Activated gamma-delta T cell treated with anti-CD3 and anti-CD28 coated beads, Interleukin-2, amount 50 U/mL, for 16 hours (primary cell): ENCODE data around the gene USP34.

ENCODE experiments used
- DNase-seq: peaks from one replicate; pipeline ENCODE4 v3.0.0-alpha.2; 2020; ENCODE audit warnings: low read depth

USP34 gene

GRCh38 chr2:61291851-61292575, 178.9 kb downstream of the USP34 start:
- DNase-seq, result no peak

GRCh38 chr2:61288070-61288841, 182.6 kb downstream of the USP34 start:
- DNase-seq, result no peak

GRCh38 chr2:61287254-61287653, 183.6 kb downstream of the USP34 start:
- DNase-seq, result no peak

DNA sequence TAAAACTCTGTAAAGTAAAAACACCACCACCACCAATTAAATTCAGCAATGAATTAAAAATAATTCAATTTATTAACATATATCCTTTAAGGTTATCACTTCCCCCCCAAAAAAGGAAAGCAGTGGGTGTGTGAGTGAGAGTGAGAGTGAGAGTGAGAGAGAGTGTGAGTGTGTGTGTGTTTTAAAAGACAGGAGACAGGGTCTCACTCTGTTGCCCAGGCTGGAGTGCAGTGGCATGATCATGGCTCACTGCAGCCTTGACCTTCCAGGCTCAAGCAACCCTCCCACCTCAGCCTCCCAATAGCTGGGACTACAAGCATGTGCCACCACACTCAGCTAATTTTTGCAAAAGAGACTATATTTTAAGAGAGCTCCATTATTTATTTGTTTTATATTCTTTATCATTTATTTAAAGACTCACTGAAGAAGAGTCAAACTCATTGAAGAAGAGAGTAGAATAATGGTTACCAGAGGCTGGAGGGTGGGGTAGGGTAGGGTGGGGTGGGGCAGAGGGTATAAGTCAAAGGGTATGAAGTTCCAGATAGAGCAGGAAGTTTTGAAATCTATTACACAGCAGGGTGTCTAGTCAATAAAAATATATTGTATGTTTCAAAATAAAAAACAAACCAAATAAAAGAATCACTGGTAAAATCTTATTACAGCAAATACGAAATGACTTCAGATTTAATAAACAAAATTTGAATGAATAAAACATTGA, 187.3 kb downstream of the USP34 start:
- DNase-seq, result no peak

DNA sequence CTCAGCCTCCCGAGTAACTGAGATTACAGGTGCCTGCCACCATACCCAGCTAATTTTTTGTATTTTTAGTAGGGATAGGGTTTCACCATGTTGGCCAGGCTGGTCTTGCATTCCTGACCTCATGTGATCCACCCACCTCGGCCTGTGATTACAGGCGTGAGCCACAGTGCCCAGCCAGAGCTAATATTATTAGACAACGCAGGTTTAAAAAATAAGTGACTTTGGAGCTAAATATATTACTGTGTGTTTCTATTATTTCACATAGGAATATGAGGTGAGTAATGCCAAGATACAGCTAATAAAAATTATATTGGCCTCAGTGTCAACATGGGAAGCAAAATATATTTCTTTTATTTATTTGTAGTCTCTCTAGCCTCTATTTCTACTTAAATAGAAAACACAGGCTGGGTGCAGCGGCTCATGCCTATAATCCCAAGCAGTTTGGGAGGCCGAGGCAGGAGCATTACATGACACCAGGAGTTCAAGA, 188.7 kb downstream of the USP34 start:
- DNase-seq, result no peak

DNA sequence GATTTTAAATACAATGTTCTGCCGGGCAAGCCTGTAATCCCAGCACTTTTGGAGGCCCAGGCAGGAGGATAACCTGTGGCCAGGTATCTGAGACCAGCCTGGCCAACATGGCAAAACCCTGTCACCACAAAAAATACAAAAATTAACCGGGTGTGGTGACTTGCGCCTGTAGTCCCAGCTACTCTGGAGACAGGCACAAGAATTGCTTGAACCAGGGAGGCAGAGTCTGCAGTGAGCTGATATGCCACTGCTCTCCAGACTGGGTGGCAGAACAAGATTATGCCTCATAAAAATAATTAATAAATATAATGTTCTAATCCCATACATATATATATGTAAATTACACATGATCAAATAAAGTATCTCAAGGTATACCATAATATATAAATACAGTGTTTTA, 189.6 kb downstream of the USP34 start:
- no peak for DNase-seq

DNA sequence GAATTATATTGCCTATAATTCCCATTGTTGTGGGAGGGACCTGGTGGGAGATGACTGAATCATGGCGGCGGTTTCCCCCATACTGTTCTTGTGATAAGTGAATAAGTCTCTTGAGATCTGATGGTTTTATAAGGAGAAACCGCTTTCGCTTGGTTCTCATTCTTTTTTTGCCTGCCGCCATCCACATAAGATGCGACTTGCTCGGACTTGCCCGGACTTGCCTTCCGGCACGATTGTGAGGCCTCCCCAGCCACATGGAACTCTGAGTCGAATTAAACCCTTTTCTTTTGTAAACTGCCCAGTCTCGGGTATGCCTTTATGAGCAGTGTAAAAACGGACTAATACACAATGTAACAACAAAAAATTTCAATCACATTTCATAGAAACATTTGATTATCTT, 193.1 kb downstream of the USP34 start:
- no peak for DNase-seq

DNA sequence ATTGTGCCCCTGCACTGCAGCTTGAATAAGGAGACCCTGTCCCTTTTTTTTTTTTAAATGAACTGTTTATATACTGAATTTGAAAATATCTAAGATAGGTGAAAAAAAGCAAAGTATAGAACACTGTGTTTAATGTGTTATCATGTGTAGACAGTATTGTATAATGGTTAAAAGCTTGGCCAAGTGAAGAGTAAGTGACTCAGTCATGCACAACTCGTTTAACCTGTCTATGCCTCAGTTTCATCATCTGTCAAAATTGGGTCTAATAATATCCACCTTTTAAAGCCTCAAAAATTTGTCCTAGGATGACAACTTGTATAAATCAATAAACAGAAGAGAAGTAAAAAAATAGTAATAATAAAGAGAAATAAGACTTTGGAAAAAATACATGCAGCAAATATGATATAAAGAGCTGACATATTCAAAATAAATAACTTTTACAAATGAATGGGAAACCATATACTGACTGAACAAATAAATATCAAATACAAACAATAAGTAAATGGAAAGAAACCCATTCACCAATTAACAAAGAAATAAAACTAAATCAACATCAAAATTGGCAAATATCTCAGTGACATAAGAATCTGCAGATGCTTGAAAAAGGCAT, 195.2 kb downstream of the USP34 start:
- no peak for DNase-seq

- no peak for DNase-seq
Observed at GRCh38 chr2:61272421-61273070, 198.3 kb downstream of the USP34 start.

DNA sequence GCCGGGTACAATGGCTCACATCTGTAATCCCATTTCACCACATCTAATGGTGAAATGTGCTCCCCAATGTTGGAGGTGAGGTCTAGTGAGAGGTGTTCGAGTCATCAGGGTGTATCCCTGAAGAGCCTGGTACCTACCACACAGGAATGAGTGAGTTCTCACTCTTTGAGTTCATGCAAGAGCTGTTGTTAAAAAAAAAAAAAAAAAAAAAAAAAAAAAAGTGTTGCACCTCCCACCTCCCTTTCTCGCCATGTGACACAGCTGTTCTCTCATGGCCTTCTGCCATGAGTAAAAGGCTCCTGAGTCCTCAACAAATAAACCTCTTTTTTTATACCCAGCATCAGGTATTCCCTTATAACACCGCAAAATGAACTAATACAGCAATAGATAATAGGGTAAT, 202.6 kb downstream of the USP34 start:
- no peak for DNase-seq

DNA sequence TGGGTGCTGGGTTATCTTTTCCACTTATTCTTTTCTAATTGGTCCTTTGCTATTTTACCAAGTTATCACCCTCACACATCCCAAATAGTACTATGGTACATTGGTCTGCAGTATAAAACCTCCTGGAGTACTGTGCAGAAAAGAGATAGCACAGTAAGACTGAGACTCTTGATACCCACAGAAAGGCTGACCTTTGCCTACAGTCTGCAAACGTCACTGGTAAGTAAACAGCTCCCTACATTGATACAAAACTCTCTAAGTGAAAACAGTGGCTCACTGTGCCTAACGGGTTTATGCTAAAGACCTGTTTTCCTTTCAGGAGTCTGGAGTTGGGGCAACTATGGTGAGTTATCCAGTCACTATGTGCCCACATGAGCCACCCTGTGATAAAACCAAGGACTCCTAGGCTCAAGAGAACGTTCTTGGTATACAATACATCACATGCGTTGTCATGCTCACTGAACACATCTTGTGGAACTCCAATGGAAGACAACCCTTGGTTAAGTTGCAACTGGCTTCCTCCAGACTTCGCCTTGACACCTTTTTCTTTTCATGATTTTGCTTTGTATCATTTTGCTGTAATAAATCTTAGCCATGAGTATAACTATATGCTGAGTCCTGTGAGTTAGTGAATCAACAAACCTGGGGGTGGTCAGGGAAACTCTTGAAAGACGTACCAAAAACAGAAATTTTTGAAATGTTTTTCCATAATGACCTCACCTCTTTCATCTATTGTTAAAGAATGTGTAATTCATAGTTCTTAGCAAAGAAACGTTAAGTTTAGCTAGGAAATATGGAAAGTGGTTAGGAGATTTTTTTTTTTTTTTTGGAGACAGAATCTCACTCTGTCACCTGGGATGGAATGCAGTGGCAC, 204.0 kb downstream of the USP34 start:
- DNase-seq, result no peak

DNA sequence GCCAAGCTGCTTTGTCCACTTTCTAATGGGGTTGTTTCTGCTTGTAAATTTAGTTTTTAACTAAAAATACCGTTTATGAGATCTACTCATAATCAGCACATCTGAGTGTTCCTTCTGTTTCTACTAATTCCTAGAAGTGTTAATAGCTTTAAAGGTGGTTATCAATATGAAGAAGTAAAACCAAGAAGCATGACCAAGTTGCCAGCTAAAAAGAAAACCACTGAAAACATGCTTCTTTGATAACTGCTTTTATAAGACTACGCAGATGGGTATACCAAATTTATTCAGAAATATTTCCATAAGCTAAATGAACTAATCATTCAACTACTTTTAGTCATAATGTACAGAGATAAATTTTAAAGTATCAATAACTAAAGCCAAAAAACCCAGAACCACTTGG, 207.1 kb downstream of the USP34 start:
- DNase-seq, result no peak

DNA sequence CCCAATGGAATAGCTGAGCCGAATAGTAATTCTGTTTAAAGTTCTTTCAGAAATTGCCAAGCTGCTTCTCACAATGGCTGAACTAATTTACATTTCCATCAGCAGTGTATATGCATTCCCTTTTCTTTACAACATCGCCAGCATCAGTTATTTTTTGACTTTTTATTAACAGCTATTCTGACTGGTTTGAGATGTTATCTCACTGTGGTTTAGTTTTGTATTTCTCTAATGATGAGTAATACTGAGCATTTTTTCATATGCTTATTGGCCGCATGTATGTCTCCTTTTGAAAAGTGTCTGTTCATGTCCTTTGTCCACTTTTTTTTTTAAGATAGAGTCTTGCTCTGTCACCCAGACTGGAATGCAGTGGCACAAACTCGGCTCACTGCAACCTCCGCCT, 208.2 kb downstream of the USP34 start:
- DNase-seq, result no peak

DNA sequence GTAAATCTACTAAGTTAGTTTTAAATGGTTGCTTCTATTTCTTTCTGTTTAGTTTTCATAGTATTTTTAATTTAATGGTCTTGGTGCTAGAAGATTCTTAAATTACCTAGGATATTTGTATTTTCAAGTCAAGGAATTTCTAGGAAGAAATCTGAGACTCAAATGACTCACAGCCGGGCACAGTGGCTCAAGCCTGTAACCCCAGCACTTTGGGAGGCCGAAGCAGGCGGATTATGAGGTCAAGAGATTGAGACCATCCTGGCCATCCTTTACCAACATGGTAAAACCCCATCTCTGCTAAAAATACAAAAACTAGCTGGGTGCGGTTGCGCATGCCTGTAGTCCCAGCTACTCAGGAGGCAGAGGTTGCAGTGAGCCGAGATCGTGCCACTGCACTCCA, 213.4 kb downstream of the USP34 start:
- DNase-seq, result no peak

DNA sequence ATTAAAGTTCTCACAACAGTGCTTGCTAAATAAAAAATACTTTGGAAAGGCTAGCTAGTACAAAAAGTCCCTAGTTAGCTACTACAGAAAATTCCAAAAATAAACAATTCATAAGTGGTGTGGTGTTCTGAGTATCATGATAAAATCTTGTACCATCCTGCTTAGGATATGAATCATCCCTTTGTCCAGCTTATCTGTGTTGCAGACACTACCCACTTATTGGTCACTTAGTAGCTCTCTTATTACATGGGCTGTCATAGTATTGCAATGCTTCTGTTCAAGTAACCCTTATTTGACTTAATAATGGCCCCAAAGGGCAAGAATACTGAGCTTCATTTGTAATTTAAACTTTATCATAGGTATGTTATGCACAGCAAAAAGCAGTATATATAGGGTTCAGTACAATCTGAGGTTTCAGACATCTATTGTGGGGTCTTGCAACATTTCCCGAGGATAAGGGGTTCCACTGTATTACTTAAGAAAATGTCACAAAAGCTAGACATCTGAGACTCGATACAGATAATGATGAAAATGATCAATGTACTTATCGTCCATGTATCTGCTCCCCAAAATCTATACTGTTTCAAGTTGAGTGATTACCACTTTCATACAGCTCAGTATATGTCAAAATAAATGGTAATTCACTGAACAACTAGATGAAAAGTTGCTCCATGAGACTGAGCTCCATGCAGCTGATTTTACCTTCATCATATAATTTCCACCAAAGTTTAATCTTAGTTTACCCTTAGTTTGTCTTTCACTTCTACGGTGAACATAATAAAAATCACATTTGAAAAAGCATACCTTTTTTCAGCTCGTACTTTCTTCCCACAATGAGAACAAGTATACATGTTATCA, 215.1 kb downstream of the USP34 start:
- DNase-seq, result no peak

GRCh38 chr2:61254536-61254935, 216.4 kb downstream of the USP34 start:
- DNase-seq, result no peak

DNA sequence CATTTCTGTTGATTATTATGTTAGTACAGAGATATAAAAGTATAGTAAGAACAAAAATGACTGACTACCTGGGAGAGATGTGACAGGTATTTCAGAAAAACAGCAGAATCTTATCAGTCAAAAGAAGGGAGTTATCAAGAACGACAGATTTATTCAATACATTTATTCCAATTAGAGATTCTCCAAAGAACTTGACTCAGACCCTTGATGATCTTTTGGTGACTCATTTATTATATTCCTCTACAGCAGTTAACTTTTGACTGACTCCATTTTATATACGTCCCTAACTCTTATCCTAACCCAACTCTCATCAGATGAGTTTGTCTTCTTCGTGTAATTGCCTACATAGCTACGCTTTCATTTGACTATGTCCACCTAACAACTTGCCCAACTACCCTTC, 217.8 kb downstream of the USP34 start:
- DNase-seq, result no peak

- no peak for DNase-seq
Observed at GRCh38 chr2:61252031-61252430, 218.9 kb downstream of the USP34 start.

DNA sequence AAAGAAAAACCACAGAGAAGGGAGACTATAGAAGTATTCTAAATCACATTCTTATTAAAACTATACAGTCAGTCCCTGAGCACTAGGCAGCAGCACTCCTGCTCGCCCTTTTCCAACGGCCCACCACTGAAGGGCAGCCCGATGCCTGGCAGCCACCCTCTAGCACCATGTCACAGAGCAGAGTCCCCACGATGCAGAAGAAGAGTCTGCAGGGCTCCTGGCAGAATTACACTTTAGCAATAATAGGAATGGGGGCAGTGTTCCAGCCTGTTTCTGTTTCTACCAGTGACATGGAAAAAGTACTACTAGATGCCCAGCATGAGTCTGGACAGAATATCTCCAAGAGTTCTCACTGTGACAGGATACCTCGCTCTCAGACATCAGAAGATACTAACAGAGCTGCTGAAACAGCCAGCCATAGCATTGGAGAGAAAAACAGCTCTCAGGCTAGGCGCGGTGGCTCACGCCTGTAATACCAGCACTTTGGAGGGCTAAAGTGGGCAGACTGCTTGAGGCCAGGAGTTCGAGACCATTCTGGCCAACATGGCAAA, 221.3 kb downstream of the USP34 start:
- DNase-seq, result no peak
